Parathyroid adenoma (tissue), 2 donors: ENCODE data around the gene ITGB5.

Experiments used
- H2AFZ ChIP-seq: fragments of 300-600 bp; sonication (generic); one replicate; pipeline ENCODE4 v1.7.0; 2017; ENCODE audit warnings: antibody characterized with exemption, mild to moderate bottlenecking
- H3K27ac ChIP-seq: fragments of 300-600 bp; sonication (generic); one replicate; pipeline ENCODE4 v1.7.0; 2017
- H3K27me3 ChIP-seq: fragments of 300-600 bp; sonication (generic); one replicate; pipeline ENCODE4 v1.7.0; 2017; ENCODE audit warnings: low read length; ENCODE audit not compliant: control insufficient read depth, insufficient read depth
- H3K36me3 ChIP-seq: fragments of 300-600 bp; sonication (generic); one replicate; pipeline ENCODE4 v1.7.0; 2017; ENCODE audit warnings: low read length; ENCODE audit not compliant: control insufficient read depth, insufficient read depth
- H3K4me1 ChIP-seq: fragments of 300-600 bp; sonication (generic); one replicate; pipeline ENCODE4 v1.7.0; 2017; ENCODE audit warnings: control low read depth
- H3K4me2 ChIP-seq: fragments of 300-600 bp; sonication (generic); one replicate; pipeline ENCODE4 v1.7.0; 2017; ENCODE audit warnings: low read length
- H3K4me3 ChIP-seq: fragments of 300-600 bp; sonication (generic); one replicate; pipeline ENCODE4 v1.7.0; 2017; ENCODE audit warnings: low read depth, low read length
- H3K79me2 ChIP-seq: fragments of 300-600 bp; sonication (generic); one replicate; pipeline ENCODE4 v1.7.0; 2017; ENCODE audit warnings: control low read depth
- H3K9ac ChIP-seq: fragments of 300-600 bp; sonication (generic); one replicate; pipeline ENCODE4 v1.7.0; 2017; ENCODE audit warnings: mild to moderate bottlenecking
- H3K9me3 ChIP-seq: fragments of 300-600 bp; sonication (generic); one replicate; pipeline ENCODE4 v1.7.0; 2017; ENCODE audit warnings: low read length; ENCODE audit not compliant: control insufficient read depth
- CTCF ChIP-seq: fragments of 300-600 bp; sonication (generic); IDR thresholded peaks from one replicate; pipeline ENCODE4 v1.7.0; 2017; ENCODE audit warnings: antibody characterized with exemption, mild to moderate bottlenecking
- donor health status: primary hyperparathyroidism.

The ITGB5 gene

GRCh38 chr3:124788254-124788745 is 98.9 kb downstream of the ITGB5 start:
- no peaks in the 10 kb centered on the region for H3K27me3 ChIP-seq
- H3K4me3 ChIP-seq, result no peak overlapping the region
- H3K27ac ChIP-seq, result no peak overlapping the region
- no peak overlapping the region for H3K9ac ChIP-seq
- no peaks in the 10 kb centered on the region for H3K36me3 ChIP-seq
- TF ChIP-seq CTCF, result no peak
- H3K9me3 ChIP-seq, result no peaks in the 10 kb centered on the region
- no peak overlapping the region for H2AFZ ChIP-seq
- peaks cover 37% of the 10 kb centered on the region for H3K4me1 ChIP-seq
- no peaks in the 10 kb centered on the region for H3K79me2 ChIP-seq
- H3K4me2 ChIP-seq, result no peak overlapping the region

- TF ChIP-seq CTCF, result no peak
- H3K36me3 ChIP-seq, result no peaks in the 10 kb centered on the region
- H3K9me3 ChIP-seq, result no peaks in the 10 kb centered on the region
- H3K4me3 ChIP-seq, result no peak overlapping the region
- no peak overlapping the region for H3K9ac ChIP-seq
- no peaks in the 10 kb centered on the region for H3K79me2 ChIP-seq
- peaks cover 37% of the 10 kb centered on the region for H3K4me1 ChIP-seq
- no peak overlapping the region for H2AFZ ChIP-seq
- H3K27ac ChIP-seq, result no peak overlapping the region
- no peaks in the 10 kb centered on the region for H3K27me3 ChIP-seq
- no peak overlapping the region for H3K4me2 ChIP-seq
Measured at GRCh38 chr3:124787476-124788195, 99.5 kb downstream of the ITGB5 start.

- Histone ChIP-seq H3K36me3 (no peaks in the 10 kb centered on the region), H2AFZ (peak overlapping the region; percentile 53), H3K79me2 (no peaks in the 10 kb centered on the region), H3K27me3 (no peaks in the 10 kb centered on the region), H3K27ac (peak overlapping the region; percentile 20), H3K9me3 (no peaks in the 10 kb centered on the region), H3K9ac (no peak overlapping the region), H3K4me1 (peaks cover 40% of the 10 kb centered on the region), H3K4me3 (no peak overlapping the region), H3K4me2 (no peak overlapping the region)
- TF ChIP-seq CTCF, result peak; percentile 52
Measured at GRCh38 chr3:124786511-124787241, 100.5 kb downstream of the ITGB5 start.

- Histone ChIP-seq H3K79me2 (no peaks in the 10 kb centered on the region), H3K27me3 (no peaks in the 10 kb centered on the region), H3K4me1 (peaks cover 42% of the 10 kb centered on the region), H3K4me2 (no peak overlapping the region), H3K4me3 (no peak overlapping the region), H2AFZ (no peak overlapping the region), H3K36me3 (no peaks in the 10 kb centered on the region), H3K27ac (no peak overlapping the region), H3K9me3 (no peaks in the 10 kb centered on the region), H3K9ac (no peak overlapping the region)
- no peak for TF ChIP-seq CTCF
Measured at GRCh38 chr3:124785973-124786372, 101.2 kb downstream of the ITGB5 start.
